ENCODE data around the gene IQSEC1. TPM values are rescaled to one million over a fixed set of nuclear protein-coding genes. Genes with fewer than 3 reads are reported as not detected.

Gene IQSEC1
- total and polyA plus RNA-seq, 2 experiments from 2014 or later = 17.8 to 51.7 TPM

GRCh38 chr3:13060341-13060910 is 12.8 kb downstream of the IQSEC1 start:
- Histone ChIP-seq H3K27me3 (no peaks in the 10 kb centered on the region), H3K9me3 (ENCODE audit: low read depth) (no peaks in the 10 kb centered on the region), H3K27ac (no peak overlapping the region), H3K4me3 (no peak overlapping the region), H3K36me3 (no peaks in the 10 kb centered on the region), H3K4me1 (ENCODE audit: low read depth) (no peaks in the 10 kb centered on the region)
- no peak for DNase-seq (ENCODE audit: low read depth in 1 of 2, low spot score in 1 of 2)
- TF ChIP-seq CTCF (IDR thresholded peaks at IDR 0.05; ENCODE audit: low read depth, low read length) = no peak

- Histone ChIP-seq H3K27me3 (no peaks in the 10 kb centered on the region), H3K4me1 (ENCODE audit: low read depth) (no peaks in the 10 kb centered on the region), H3K36me3 (no peaks in the 10 kb centered on the region), H3K9me3 (ENCODE audit: low read depth) (no peaks in the 10 kb centered on the region), H3K27ac (no peak overlapping the region), H3K4me3 (no peak overlapping the region)
- TF ChIP-seq CTCF (IDR thresholded peaks at IDR 0.05; ENCODE audit: low read depth, low read length) = no peak
- DNase-seq (ENCODE audit: low read depth in 1 of 2, low spot score in 1 of 2) = no peak
These were observed 14.7 kb downstream of the IQSEC1 start for GRCh38 chr3:13058346-13059120.

- DNase-seq (ENCODE audit: low read depth in 1 of 2, low spot score in 1 of 2) = no peak
- H3K36me3 ChIP-seq = no peaks in the 10 kb centered on the region
- no peak for TF ChIP-seq CTCF (IDR thresholded peaks at IDR 0.05; ENCODE audit: low read depth, low read length)
These were observed 15.8 kb downstream of the IQSEC1 start for GRCh38 chr3:13057282-13058040.

GRCh38 chr3:13055634-13056033 is 17.6 kb downstream of the IQSEC1 start:
- no peak overlapping the region for H3K27ac ChIP-seq
- no peaks in the 10 kb centered on the region for H3K9me3 ChIP-seq (ENCODE audit: low read depth)
- H3K36me3 ChIP-seq = no peaks in the 10 kb centered on the region
- peaks cover 4% of the 10 kb centered on the region for H3K4me1 ChIP-seq (ENCODE audit: low read depth)
- no peak overlapping the region for H3K4me3 ChIP-seq
- DNase-seq (ENCODE audit: low read depth in 1 of 2, low spot score in 1 of 2) = no peak
- TF ChIP-seq CTCF (IDR thresholded peaks at IDR 0.05; ENCODE audit: low read depth, low read length) = no peak
- no peaks in the 10 kb centered on the region for H3K27me3 ChIP-seq

More at GRCh38 chr3:13057282-13058040, 15.8 kb downstream of the IQSEC1 start:
- H3K27me3 ChIP-seq = no peaks in the 10 kb centered on the region
- no peaks in the 10 kb centered on the region for H3K4me1 ChIP-seq (ENCODE audit: low read depth)
- no peak overlapping the region for H3K4me3 ChIP-seq
- no peaks in the 10 kb centered on the region for H3K9me3 ChIP-seq (ENCODE audit: low read depth)
- no peak overlapping the region for H3K27ac ChIP-seq

GRCh38 chr3:13054341-13055285 is 18.6 kb downstream of the IQSEC1 start:
- H3K9me3 ChIP-seq (ENCODE audit: low read depth) = no peaks in the 10 kb centered on the region
- no peak overlapping the region for H3K4me3 ChIP-seq
- H3K27me3 ChIP-seq = no peaks in the 10 kb centered on the region
- TF ChIP-seq CTCF (IDR thresholded peaks at IDR 0.05; ENCODE audit: low read depth, low read length) = no peak
- no peaks in the 10 kb centered on the region for H3K36me3 ChIP-seq
- DNase-seq (ENCODE audit: low read depth in 1 of 2, low spot score in 1 of 2) = no peak
- H3K4me1 ChIP-seq (ENCODE audit: low read depth) = peaks cover 4% of the 10 kb centered on the region
- no peak overlapping the region for H3K27ac ChIP-seq
